Measurements from ENCODE around the gene ANKRD28. TPM values are rescaled to one million over a fixed set of nuclear protein-coding genes. Genes with fewer than 3 reads are reported as not detected.

The ANKRD28 gene
- total RNA-seq, 2 donors from 2014 or later, result 33.4 to 37.1 TPM

- 100% methylated on average over 2 of the region's 2 CpGs; no CpG with 5 or more reads in 1 of the 2 experiments for WGBS, 2 experiments (ENCODE audit: insufficient coverage in 1 of 2, insufficient read length in 1 of 2)
- H3K9me3 Mint-ChIP-seq, result no peaks in the 10 kb centered on the region
Observed at GRCh38 chr3:15803921-15804320, 6.1 kb upstream of the ANKRD28 start.

GRCh38 chr3:15801298-15801697, 3.5 kb upstream of the ANKRD28 start:
- no peak overlapping the region for H3K27ac Mint-ChIP-seq
- no peaks in the 10 kb centered on the region for H3K27me3 Mint-ChIP-seq (ENCODE audit: insufficient read depth)
- no peaks in the 10 kb centered on the region for H3K27me3 ChIP-seq (ENCODE audit: control insufficient read depth, insufficient read depth, low read length, poor library complexity, severe bottlenecking)
- no peaks in the 10 kb centered on the region for H3K9me3 Mint-ChIP-seq
- no peaks in the 10 kb centered on the region for H3K9me3 ChIP-seq (ENCODE audit: control insufficient read depth, low read length)
- 88% methylated on average over 2 of the region's 3 CpGs; no CpG with 5 or more reads in 1 of the 2 experiments for WGBS, 2 experiments (ENCODE audit: insufficient coverage in 1 of 2, insufficient read length in 1 of 2)
- H3K4me1 ChIP-seq (ENCODE audit: control insufficient read depth, insufficient read depth, low read length), result no peaks in the 10 kb centered on the region
- H3K27ac ChIP-seq (ENCODE audit: low read depth, low read length), result no peak overlapping the region
- peaks cover 18% of the 10 kb centered on the region for H3K4me1 Mint-ChIP-seq
- no peak overlapping the region for H3K9ac ChIP-seq (ENCODE audit: extremely low read depth, low read length, poor library complexity, severe bottlenecking)
- H3K36me3 Mint-ChIP-seq (ENCODE audit: low read depth), result no peaks in the 10 kb centered on the region
- TF ChIP-seq CTCF (conservative IDR thresholded peaks at IDR 0.05), result no peak
- no peak overlapping the region for H3K4me3 ChIP-seq (ENCODE audit: low read length)
- H3K36me3 ChIP-seq (ENCODE audit: control insufficient read depth, insufficient read depth, low read length), result no peaks in the 10 kb centered on the region
- no peak overlapping the region for H3K4me3 Mint-ChIP-seq
- no peak for DNase-seq

More at GRCh38 chr3:15803921-15804320, 6.1 kb upstream of the ANKRD28 start:
- no peaks in the 10 kb centered on the region for H3K36me3 ChIP-seq (ENCODE audit: control insufficient read depth, insufficient read depth, low read length)
- H3K9ac ChIP-seq (ENCODE audit: extremely low read depth, low read length, poor library complexity, severe bottlenecking), result no peak overlapping the region
- no peak overlapping the region for H3K27ac ChIP-seq (ENCODE audit: low read depth, low read length)
- H3K9me3 ChIP-seq (ENCODE audit: control insufficient read depth, low read length), result no peaks in the 10 kb centered on the region
- no peaks in the 10 kb centered on the region for H3K27me3 ChIP-seq (ENCODE audit: control insufficient read depth, insufficient read depth, low read length, poor library complexity, severe bottlenecking)
- H3K27ac Mint-ChIP-seq, result no peak overlapping the region
- no peak for TF ChIP-seq CTCF (conservative IDR thresholded peaks at IDR 0.05)
- no peaks in the 10 kb centered on the region for H3K4me1 ChIP-seq (ENCODE audit: control insufficient read depth, insufficient read depth, low read length)
- H3K36me3 Mint-ChIP-seq (ENCODE audit: low read depth), result no peaks in the 10 kb centered on the region
- no peak overlapping the region for H3K4me3 Mint-ChIP-seq
- peaks cover 1% of the 10 kb centered on the region for H3K4me1 Mint-ChIP-seq
- no peak overlapping the region for H3K4me3 ChIP-seq (ENCODE audit: low read length)
- no peaks in the 10 kb centered on the region for H3K27me3 Mint-ChIP-seq (ENCODE audit: insufficient read depth)
- no peak for DNase-seq

- Mint-ChIP-seq H3K27me3 (ENCODE audit: insufficient read depth) (no peaks in the 10 kb centered on the region), H3K36me3 (ENCODE audit: low read depth) (no peaks in the 10 kb centered on the region), H3K4me1 (peaks cover 19% of the 10 kb centered on the region), H3K27ac (no peak overlapping the region), H3K4me3 (no peak overlapping the region), H3K9me3 (no peaks in the 10 kb centered on the region)
- no peak for DNase-seq
- no peak for TF ChIP-seq CTCF (conservative IDR thresholded peaks at IDR 0.05)
- H3K4me1 ChIP-seq (ENCODE audit: control insufficient read depth, insufficient read depth, low read length), result no peaks in the 10 kb centered on the region
- H3K36me3 ChIP-seq (ENCODE audit: control insufficient read depth, insufficient read depth, low read length), result no peaks in the 10 kb centered on the region
- H3K27ac ChIP-seq (ENCODE audit: low read depth, low read length), result no peak overlapping the region
- no peak overlapping the region for H3K4me3 ChIP-seq (ENCODE audit: low read length)
- no peaks in the 10 kb centered on the region for H3K27me3 ChIP-seq (ENCODE audit: control insufficient read depth, insufficient read depth, low read length, poor library complexity, severe bottlenecking)
- H3K9me3 ChIP-seq (ENCODE audit: control insufficient read depth, low read length), result no peaks in the 10 kb centered on the region
- H3K9ac ChIP-seq (ENCODE audit: extremely low read depth, low read length, poor library complexity, severe bottlenecking), result no peak overlapping the region
Observed at GRCh38 chr3:15800780-15801179, 3.0 kb upstream of the ANKRD28 start.
